Stimulated activated naive CD4-positive, alpha-beta T cell treated with Interleukin-2 at 50 U/mL for 16 hours (primary cell): ENCODE measurements around the gene XPNPEP2.

ENCODE experiments used
- DNase-seq: peaks from one replicate; lab custom pipeline; 2025; lab: John Stamatoyannopoulos, UW

Gene XPNPEP2

GRCh38 chrX:129754056-129755024 lies 15.6 kb downstream of the XPNPEP2 start:
- no peak for DNase-seq

DNA sequence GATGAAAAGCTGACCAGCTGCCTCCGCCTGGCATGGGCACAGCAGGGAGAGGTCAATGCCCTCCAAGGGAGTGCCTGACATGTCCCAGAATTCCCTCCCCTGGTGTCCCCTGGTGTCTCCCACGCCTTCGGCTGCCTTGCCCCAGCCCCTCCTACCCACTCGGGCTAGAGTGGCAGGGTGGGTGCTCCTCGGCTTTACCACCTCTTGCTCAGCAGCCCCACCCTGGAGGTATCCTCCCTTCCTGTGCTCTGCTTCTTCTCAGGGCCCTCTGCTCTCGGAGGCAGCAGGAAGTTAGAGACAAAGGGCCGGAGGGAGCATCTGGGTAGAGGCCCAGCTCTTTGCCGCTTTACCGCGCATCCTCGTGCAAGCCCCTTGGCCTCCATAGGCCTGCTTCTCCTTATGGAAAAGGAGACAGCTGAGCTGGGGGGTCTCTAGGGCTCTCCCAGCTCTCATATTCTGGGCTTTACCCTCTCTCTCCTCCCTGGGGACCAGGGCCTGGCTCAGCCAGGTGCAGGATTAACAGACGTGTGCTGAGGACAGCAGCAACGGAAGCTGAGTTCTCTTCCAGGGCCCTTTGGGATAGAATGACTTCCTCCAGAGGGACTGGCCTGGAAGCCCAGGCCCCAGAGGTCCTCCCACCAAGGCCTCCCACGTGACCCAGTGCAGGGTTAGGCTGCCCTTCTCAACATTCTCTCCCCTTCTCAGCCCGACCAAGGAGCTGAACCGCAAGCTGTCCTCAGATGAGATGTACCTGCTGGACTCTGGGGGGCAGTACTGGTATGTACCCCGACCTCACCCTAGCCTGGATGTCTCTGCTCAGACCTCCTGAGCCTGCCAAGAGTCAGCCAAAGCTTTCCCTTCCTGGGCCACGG lies 17.2 kb downstream of the XPNPEP2 start:
- DNase-seq: no peak

GRCh38 chrX:129759576-129760061 lies 20.8 kb downstream of the XPNPEP2 start:
- DNase-seq: peak; percentile 53

DNA sequence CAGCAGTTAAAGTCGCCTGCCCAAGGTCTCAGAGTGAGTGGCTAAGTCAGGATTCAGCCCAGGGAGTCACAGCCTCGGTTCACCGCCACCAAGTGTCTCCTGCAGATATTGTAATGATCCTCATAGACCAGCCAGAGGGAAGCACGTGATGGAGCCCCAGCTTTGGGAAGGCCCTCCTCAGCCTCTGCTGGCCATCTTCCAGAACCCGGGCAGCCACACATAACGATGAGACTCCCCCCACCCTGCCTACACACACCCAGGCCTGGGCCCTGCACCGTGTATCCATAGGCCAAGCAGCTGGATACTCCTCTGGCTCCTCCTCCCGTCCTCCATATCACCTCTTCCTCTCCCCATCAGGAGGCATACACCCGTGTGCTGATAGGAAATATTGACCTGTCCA lies 21.4 kb downstream of the XPNPEP2 start:
- no peak for DNase-seq

GRCh38 chrX:129760981-129761380 lies 22.2 kb downstream of the XPNPEP2 start:
- DNase-seq: no peak

DNA sequence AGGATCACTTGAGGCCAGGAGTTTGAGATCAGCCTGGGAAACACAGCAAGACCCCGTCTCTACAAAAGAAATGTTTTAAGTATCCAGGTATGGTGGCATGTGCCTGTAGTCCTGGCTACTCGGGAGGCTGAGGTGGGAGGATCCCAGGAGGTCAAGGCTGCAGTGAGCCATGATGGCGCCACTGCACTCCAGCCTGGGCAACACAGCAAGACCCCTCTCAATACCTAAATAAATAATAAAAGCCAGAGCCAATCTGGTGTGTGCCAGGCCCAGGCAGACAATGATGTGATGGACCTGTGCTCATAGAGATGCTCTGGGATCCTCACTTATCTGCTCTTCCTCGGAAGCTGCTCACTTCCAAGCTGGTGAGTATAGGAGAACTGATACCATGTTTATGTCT lies 22.8 kb downstream of the XPNPEP2 start:
- no peak for DNase-seq

DNA sequence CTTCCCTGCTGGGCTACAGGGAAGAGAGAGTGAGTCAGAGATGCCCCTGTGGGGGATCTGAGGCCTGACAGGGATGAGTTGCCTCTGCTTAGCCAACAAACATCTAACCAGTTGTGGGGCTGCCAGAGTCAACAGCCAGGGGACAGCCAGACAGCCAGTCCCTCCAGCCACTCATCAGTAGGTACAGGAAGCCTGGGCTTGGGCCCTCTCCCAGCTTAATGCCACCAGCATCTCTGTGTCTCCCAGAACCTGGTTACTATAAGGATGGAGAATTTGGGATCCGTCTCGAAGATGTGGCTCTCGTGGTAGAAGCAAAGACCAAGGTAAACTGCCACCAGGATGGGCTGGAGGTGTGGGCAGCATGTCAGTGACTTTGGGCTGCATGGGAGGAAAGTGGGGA lies 23.7 kb downstream of the XPNPEP2 start:
- DNase-seq: no peak

- no peak for DNase-seq
These were observed 24.9 kb downstream of the XPNPEP2 start for GRCh38 chrX:129763666-129764065.

DNA sequence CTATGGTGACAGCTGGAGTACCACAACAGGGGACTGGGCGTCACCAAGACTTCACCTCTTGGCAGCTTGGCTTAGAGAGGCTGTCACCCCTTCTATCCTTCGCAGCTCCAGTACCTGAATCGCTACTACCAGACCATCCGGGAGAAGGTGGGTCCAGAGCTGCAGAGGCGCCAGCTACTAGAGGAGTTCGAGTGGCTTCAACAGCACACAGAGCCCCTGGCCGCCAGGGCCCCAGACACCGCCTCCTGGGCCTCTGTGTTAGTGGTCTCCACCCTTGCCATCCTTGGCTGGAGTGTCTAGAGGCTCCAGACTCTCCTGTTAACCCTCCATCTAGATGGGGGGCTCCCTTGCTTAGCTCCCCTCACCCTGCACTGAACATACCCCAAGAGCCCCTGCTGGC lies 29.4 kb downstream of the XPNPEP2 start:
- DNase-seq: no peak

DNA sequence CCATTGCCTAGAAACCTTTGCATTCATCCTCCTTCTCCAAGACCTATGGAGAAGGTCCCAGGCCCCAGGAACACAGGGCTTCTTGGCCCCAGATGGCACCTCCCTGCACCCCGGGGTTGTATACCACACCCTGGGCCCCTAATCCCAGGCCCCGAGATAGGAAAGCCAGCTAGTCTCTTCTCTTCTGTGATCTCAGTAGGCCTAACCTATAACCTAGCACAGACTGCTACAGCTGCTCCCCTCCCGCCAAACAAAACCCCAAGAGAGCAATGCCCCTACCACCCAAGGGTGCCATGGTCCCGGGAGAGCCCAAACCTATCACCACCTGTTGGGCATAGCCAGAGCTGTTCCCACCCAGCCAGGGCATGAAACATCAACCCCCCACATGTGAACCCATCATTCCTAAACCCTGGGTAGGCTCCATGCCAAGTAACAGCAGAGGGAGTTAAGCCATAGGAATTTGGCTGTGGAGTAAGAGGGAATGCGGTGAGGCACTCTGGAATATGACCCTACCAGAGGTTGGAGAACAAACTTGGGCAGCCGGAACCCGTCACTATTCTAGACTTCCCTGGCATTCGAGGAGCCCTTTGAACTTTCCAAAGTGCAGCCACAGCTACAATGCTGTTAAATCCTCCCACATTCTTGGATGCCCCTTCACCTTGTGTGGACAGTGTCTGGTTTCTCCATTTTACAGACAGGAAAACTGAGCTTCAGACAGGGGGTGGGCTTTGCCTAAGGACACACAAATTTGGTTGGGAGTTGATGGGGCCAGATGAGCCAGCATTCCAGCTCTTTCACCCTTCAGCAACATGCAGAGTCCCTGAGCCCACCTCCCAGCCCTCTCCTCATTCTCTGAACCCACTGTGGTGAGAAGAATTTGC lies 30.0 kb downstream of the XPNPEP2 start:
- no peak for DNase-seq

- peak; percentile 65 for DNase-seq
These were observed 30.8 kb downstream of the XPNPEP2 start for GRCh38 chrX:129769467-129770154.

- DNase-seq: peak; percentile 15
These were observed 32.7 kb downstream of the XPNPEP2 start for GRCh38 chrX:129771266-129771995.

DNA sequence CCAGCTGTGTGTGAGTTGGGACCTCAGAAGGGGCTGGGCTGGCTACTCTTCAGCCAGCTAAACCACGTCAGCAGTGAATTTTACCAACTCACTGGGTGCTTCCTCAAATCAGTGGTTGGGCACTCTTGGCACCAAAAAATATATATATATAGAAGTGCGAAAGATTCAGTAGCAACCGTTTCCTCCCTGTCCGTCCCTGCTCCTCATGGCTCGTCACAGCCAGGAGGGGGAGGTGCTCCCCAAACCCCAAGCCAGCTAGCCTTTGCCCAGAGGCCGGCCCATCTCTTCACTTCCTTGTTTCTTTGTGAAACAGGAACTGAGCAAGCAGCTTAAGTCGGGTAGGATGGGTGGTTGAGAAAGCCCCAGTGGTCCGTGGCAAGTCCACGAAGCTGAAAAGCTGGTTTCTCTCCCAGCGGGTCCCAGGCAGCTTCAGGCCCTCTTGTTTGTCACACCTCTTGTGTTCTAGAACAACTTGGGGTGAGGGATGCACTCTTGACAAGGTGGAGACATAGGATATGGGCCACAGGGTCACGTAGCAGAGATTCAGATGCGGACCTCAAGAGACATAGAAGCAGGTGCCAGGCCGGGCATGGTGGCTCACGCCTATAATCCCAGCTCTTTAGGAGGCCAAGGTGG lies 34.1 kb downstream of the XPNPEP2 start:
- DNase-seq: no peak

DNA sequence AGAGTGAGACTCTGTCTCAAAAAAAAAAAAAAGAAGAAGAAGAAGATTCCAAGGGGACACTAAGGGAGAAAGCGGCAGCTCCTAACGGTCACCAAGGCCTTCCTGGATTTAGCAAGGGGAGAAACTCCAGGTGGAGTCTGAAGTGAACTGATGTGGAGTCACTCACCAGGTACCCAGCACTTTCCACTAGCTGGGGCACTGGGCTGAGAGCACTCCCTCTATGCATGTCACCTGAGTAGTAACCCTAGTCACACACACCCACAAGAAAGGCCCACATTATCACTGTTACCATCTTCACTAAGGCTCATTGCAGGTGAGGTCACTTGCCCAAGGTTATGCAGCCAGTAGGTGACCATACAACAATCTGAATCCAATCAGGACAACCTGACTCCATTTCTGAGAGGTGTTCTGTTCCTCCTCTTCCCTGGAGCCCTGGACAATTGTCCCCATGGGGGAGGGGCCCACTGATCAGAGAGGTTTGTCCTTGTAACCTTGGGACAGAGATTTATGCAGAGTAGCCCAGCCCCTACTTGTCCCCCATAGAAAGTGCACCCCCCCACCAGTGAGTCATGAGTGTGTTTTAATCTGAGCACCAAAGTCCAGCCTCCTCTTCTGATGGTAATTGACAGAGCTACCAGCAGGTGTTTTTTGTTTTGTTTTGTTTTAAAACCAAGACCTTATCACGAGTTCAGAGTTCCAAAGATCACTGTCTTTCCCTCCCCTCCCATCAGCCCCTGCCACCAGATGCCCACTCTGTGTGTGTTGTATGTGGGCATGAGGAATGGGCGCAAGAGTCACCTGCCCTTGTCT lies 35.1 kb downstream of the XPNPEP2 start:
- no peak for DNase-seq

DNA sequence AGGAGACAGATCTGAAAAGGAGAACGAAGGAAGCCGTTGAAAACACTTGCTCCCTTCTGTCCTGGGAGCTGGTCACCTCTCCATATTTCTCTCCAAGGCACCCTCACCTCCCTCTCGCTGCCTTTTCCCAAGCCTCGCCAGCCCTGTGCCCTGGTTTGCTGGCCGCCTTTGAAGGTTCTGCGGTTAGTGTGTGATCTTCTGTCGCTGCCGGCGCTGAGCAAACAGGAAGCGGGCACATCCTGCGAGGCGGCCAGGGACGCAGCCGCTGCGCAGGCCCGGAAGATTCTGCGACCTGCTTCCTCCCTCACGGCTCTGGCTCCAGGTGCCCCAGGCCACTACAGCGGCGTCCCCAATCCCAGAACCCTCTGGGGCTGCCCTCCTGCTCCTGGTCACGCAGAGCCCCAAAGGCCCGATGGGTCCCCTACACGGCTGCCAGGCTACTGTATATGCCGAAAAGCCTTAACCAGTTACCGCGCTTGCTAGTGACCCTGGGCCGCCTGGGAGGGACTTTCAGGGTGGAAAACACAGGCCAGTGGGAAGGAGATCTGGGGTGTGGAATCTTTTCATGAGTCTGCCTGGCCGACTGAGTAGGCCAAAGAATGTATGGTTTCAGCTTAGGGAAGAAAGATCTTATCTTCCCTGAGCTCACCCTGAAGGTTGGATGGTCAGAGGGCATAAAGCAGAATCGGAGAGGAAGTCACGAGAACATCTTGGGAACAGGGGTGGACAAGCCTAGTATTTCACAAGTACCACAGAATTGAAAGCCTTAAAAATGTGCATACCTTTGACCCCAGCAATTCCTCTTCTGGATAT lies 38.6 kb downstream of the XPNPEP2 start:
- peak; percentile 65 for DNase-seq

DNA sequence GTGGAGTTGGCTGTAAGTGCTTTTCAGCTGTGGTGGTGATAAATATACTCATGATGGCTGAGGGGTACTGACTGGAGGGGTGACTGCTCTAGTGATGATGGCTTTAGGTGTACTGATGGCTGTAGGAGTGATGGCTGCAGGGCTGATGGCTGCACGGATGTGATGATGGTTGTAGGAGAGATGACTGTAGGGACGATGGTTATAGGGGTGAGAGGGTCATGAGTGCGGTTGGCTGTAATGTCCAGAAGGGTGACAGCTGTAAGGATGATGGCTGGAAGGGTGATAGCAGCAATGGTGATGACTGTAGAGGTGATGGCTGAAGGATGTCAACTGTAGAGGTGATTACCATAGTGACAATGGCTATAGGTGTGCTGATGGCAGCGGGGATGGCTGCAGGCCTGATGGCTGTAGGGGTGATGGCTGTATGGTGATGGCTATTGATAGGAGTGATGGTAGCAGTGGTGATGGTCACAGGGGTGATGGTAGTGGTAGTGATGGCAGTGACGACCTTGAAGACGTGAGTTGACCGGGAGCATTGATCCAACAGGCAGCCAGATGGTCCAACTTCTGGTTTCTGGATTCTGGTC lies 40.4 kb downstream of the XPNPEP2 start:
- DNase-seq: no peak

DNA sequence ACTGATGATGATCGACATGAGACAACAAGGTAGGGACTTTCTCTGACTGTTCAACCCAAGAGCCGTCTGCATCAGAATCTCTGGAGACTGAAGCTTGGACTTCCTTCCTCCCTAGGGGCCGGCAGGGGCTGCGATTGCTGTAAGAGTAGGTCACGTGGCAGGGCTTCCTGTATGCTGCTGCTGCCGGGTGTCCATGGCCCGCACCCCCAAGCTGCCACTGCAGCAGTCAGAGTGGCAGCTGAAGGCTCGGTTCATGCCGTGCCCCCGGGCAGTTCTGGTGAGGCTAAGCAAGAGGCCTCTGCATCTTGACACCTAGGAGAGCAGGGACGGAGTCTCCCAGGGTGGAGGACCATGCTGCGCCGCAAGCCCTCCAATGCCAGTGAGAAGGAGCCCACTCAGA lies 41.0 kb downstream of the XPNPEP2 start, which contains the start of gene SASH3:
TSS of gene SASH3 (plus strand) at position 203 of the 400 bp plus-strand sequence. CDS start at position 352, 149 bp downstream.
- DNase-seq: peak; percentile 38
